ENCODE measurements around the gene SNAPC4.

Gene SNAPC4

DNA sequence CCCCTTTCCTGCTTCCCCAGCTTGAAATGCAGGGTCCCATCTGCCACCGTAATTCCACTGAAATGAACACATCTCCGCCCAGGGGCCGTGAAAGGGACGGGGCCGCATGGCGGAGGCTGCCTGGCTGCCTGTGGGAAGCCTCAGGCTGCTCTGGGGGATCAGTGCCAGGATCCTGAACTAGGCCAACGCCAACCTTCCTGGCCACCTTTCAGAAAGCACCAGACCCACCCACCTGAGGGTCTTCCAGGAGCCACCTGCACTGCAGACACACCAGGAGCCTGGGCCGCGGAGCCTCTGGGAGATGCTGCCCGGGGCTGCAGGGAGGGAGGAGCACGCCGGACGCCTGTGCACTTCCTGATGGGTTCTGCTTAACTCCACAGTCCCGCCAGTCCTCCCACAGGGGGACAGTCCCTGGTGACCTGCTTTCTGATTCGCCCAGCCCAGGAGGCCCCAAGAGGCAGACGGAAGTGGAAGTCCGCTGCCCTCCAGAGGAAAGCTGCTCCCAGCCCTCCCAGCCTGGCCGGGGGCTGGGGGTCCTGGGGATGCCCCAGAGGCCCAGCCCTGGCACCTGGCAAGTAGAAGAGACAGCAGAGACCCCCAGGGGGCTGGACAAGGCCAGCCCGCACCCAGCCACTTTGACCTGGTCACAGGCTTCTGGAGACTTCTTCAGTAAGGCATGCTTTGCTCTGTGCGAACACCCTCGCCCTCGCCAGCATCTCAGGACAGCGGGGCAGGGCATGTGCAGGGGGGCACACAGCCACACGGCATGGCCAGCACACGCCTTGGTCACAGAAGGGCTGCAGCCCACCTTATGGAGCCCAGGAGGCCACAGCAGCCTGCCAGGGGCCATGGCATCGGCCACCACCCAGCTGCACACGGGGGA is 26.4 kb downstream of the SNAPC4 start, which contains the start of gene CARD9:
Gene CARD9, minus strand, starts transcription at position 370 of the 883 bp plus-strand sequence. CDS start 1,591 bp downstream, outside the sequence.
- no peak within 1 kb of the TSS for H3K4me3 ChIP-seq (ENCODE audit: low read depth, low read length)

DNA sequence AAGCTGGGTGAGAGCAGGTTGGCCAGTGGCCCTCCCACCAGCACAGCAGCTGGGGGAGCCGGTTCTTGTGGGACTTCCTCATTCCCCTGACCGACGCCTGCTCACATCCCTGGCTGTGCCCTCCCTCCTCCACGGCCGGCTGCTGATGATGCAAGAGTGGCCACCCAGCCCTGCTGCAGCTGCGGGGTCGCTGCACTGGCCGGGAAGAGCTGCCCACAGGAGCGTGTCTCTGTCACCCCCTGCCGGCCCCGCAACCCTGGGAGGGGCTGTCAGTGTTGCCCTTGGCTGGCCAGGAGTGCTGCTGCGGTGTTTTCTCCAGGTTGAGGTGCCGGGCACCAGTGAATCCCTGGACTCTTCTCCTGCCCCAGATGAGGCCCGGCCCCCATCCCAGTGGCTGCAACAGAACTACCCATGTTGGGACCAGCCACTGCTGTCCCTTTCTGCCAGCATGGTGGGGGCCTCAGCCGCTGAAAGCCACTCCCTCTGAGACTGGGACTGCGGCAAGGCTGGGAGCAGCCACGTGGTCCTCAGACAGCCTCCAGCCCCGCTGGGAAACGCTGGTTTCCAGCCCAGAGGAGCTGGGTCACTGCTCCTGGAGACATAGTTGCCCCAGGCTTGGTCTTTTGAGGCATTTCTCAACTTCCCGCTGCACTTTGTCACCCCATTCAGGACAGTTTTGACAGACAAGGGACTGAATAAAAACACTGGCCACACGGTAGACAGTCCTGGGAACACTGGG is 27.2 kb downstream of the SNAPC4 start:
- no peak overlapping the region for H3K4me3 ChIP-seq (ENCODE audit: low read depth, low read length)

DNA sequence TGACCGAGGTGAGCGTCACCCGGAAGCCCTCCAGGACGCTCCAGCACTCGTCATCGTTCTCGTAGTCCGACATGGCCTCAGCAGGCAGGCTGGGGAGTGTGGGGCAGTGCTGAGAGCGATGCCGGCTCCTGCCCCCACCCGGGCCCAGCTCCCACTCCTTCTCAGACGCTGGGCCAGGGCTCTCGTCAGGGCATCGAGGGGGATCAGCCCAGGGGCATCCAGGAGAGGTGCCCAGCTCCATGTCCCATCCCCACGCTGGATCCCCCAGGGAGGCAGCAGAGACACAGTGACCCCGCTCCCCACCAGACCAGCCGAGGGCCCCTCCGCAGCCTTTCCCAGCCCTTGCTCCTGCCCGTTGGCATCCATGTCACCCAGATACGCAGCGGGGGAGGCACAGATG is 28.0 kb downstream of the SNAPC4 start:
- H3K4me3 ChIP-seq (ENCODE audit: low read depth, low read length) = no peak overlapping the region

DNA sequence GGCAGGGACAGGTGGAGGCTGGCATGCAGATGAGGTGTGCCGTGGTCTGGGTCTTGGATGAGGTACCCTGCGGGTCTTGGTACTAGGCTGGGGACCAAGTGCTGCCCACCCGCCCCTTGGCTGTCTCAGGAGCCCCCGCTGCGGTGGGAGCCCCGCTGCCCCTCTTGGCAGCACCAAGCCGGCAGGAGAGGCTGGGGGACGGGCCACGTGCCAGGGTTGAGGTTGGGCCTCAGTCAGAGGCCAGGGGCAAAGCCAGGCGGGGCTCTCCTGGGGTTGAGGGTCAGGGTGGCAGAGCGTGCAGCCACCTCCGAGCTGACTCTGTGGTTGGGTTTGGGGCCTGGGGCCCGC is 28.5 kb downstream of the SNAPC4 start:
- no peak overlapping the region for H3K4me3 ChIP-seq (ENCODE audit: low read depth, low read length)

DNA sequence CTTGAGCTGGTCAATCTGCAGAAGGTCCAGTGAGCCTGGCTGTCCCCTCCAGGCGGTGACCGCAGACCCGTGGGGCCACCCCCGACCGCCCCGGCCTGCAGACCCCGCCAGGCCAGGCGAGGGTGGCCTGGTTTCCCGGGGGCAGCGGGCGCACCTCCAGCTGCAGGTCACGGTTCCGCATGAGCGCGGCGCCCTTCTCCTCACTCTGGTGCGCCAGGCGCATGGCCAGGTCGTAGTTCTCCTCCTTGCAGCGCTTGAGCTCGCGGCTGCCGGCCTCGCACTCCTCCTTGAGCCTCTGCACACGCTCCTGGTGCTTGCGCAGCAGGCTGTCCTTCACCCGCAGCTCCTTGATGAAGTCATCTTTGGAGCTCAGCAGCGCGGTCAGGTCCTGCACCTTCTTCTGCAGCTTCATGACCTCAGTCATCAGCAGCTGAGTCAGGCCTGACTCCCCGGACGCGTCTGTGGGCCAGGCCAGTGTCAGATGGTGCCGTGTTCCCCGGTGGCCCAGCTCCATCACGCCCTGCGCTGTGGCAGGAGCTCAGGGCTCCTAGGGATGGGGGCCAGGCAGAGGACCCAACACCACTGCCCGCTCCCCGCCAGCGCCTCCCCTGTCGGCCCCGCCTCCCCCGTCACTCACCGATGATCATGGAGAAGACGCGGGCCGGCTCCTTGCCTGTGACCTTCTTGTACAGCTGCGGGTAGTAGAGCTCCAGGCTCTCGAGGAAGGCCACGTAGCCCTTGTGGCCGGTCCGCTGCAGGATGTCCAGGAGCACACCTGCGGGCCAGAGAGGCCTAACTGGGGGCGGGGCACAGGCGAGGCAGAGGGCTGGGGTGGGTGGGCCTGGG is 29.1 kb downstream of the SNAPC4 start:
- H3K4me3 ChIP-seq (ENCODE audit: low read depth, low read length) = no peak overlapping the region

DNA sequence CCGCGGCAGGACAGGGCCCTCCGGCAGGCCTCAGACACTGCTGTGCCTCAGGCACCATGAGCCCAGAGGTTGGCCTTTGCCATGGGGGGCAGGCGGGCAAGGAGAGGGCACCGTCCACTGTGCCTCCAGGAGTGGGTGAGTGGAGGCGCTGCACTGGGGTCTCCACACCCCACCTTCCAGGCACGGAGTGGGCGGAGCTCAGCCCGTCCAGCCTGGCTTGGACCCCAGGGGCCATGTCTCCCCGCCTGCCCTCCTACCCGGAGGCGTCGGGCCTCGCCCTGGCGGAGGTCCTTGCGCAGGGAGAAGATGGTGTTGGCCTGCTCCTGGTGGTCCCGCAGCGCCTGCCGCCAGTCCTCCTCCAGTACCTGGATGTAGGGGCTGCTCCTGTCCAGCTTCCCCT is 29.9 kb downstream of the SNAPC4 start:
- H3K4me3 ChIP-seq (ENCODE audit: low read depth, low read length) = no peak overlapping the region

DNA sequence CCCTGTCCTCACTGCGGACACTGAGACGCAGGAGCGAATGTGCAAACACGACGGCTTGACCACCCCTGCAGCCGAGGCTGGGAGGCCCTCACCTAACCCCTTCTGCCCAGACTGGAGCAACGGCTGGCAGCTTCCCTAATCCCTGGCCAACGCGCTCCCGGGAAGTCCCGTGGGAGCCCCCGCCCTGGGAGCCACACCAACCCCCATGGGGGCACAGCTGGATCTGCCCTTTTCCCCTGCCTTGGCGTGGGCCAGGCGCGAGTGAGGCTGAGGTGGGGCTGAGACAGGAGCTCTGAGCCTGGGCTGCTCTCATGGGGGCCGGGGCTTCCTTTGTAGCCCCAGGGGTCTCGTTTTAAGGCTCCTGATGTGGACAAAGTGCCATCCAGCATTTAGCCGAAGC is 31.8 kb downstream of the SNAPC4 start:
- H3K4me3 ChIP-seq (ENCODE audit: low read depth, low read length) = no peak overlapping the region

DNA sequence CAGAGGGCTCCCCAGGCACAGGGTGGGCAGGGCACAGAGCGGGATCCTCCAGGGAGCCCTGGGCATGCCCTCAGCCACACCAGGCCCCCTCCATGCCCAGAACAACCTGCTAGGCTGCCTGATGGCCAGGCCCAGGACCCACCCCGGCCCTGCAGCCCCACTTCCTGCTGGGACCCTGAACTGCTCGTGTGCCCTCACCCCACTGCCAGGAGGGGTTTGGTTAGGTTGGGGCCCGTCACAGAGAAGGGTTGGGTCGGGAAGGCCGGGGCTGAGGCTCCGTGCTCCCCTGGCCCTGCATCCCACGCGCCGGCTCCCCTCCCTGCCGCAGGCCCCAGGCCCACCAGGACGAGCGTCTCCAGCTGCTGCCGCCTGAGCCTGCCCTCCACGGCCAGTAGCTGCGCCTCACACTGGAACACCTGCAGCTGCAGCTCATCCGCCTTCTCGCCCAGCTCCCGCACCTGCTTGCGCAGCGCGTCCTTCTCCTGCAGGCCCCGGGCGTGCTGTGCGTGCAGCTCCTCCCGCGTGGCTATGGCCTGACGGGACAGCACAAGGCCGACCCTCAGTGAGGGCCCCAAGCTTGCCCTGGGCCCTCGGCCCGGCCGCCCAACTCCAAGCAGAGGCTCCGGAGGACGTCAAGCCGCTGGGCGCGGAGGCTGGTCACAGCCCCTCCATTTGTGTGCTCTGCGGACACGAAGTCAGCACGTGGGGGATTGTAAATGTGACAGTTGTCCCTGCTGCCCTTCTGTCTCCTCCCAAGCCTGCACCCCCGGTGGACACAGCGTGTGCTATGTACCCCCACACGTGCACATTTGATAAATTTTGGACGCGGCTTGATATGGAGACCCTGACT is 32.4 kb downstream of the SNAPC4 start:
- H3K4me3 ChIP-seq (ENCODE audit: low read depth, low read length) = no peak overlapping the region

DNA sequence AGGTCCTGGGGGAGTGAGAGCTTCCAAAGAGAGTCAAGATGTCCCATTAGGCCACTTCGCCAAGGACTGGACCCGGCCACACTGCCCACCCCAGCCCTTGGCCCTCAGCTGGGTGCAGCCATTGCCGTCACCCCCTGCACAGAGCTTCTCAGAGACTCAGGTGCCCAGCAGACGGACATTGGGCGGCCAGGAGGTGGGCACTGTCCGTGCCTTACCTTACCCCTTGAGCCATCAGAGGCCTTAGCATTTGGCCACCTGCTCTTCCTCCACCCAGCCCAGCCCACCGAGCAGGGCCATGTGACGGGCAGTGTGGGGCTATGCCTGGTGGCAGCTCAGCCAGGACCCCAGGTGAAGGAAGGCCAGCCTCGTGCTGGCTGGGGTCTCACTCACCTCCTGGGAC is 33.1 kb downstream of the SNAPC4 start:
- H3K4me3 ChIP-seq (ENCODE audit: low read depth, low read length) = no peak overlapping the region

DNA sequence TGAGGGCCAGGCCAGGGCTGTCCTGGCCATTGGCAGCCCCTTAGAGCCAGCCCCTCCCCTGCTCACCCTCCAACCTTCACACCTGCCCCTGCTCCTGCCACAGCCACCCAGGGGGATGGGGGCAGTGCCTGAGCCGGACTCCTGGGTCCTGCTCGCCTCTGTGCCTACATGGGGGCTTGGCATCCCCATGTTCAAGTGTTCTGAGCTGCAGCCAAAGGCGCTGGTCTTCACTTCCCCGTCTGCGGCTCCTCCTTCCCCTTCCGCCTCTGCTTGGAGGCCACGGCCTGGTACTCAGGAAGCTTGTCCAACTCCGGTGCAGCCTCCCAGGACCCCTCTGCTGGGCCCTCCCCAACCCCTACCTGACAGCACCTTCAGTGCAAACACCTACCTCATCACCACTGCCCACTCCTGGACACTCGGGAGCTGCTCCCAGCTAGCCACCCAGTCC is 34.2 kb downstream of the SNAPC4 start:
- no peak overlapping the region for H3K4me3 ChIP-seq (ENCODE audit: low read depth, low read length)

DNA sequence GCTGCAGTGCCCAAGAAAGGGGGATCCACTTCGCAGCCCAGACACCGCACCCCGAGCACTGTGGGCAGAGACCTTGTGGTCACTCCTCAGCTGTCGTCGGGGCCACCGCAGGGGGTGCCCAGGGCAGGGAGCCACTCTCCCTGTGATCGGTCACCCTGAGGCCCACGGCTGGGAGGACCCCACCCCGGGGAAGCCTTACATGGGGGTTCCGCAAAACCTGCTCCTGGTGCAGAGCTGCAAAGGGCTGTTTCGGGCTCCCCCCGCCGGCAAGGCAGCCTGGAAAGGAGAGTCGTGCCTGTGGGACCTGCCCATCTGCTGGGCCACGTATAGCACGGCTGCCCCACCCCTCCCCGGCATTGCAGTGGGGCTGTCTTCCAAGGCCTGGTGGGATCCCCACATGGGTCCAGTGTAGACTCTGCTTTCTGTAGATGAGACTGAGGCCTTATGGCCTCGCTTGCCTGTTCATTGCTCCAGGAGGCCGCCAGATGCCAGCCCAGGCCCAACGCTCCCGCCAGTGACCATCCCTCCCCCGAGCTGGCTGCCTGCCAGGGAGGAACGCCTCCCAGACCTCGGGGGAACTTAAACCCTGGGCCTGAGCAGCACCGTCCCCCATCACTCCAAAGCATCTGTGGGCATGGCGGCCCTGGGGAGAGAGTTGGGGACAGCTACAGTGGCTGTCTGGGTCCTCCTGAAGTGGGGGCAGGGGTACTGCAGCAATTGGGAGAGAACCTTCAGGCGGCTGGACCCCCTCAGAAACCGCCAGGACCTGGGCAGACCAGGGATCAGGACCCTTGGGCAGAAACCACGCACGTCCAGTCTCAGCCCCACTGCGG is 34.8 kb downstream of the SNAPC4 start:
- H3K4me3 ChIP-seq (ENCODE audit: low read depth, low read length) = no peak overlapping the region

DNA sequence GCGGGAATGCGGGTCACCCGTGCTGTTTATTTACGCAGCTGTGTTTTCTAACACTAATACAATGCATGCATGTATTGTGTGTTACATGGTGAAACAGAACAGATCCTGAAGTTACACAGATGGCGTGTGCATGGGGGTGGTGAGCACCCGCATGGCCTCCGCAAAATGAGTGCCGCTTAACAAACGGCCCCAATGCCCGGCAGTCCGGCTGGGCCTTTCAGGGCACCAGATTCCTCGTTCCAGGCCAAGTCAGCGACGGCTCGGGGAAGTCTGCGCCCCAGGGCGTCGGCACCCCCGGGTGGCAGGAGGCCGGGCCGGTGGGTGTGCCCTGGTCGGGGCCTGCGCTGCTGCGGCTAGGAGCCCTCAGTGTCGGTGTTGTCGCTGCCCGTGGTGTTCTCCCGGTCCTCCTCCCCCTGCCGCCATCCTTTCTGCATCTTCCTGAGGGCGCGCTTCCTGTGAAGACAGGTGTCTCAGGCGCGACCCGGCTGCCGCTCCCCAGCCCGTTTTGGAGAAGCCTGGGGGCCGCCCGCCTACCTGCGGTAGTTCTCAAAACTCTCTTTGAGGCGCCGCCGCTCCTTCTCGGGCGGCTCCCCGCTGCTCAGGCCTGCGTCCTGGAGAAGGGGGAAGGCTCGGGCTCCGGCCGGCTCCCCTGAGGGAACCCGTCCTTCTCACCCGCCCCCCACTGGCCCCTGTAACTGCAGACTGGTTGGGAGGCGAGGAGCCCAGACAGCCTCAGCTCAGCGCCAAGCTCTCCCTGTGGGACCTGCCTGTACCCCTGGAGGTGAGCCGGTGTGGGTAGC is 35.8 kb downstream of the SNAPC4 start:
- H3K4me3 ChIP-seq (ENCODE audit: low read depth, low read length) = peak overlapping the region; percentile 69

DNA sequence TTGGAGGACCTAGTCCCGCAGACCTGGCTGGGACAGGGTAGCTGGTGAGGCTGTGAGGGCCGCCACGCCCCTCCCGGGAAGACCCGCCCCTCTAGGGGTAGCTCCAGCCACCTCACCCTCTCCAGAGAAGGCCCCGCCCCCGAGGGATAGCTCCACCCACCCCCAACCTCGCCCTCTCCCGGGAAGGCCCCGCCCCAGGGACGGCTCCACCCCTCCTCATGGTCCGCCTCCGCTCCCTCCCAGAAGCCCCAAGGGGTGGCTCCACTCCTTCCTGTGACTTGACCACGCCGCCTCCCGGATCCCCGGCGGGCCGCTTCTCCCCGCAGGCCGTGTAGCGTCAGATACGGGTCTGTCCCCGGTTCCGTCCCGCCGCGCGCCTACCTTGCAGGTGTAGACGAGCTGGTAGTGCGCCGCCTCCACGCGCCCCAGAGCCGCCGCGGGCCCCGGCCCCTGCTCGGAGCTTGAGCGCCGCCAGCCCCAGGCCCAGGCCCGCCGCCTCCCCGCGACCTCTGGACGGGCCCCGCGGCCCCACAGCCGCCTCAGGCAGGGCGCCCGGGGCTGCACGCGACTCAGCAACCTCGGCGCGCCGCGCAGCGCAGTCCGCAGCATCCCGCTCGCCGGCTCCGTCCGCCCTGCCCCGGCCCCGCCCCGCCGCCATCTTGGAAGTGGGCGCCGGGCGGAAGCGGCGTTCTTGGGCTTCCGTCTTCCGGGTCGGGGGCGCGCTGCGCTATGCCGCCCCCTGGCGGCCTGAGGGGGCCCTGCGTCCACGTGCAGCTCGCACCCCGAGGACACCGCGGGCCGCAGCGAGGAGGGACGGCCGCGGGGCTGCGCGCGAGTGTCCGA is 36.6 kb downstream of the SNAPC4 start, which contains the start of gene DNLZ:
Gene DNLZ, minus strand, starts transcription at position 639 of the 843 bp plus-strand sequence. Its CDS starts 30 bp downstream, at position 609.
- peak within 1 kb of the TSS; percentile 69 for H3K4me3 ChIP-seq (ENCODE audit: low read depth, low read length)

DNA sequence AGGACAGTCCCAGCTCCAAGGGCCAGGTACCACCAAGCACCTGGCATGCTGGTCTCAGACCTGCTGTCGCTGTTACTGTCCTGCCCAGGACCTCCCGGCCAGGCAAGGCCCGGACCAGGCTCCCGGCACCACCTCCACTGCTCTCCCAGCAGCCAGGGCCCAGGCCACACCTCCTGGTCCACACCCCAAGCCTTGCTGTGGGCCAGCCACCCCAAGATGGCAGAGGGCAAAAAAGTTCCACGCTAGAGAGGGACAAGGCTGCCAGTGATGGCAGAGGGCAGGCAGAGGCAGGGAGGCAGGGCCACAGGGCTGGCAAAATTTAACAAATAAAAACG is 37.6 kb downstream of the SNAPC4 start:
- no peak overlapping the region for H3K4me3 ChIP-seq (ENCODE audit: low read depth, low read length)

DNA sequence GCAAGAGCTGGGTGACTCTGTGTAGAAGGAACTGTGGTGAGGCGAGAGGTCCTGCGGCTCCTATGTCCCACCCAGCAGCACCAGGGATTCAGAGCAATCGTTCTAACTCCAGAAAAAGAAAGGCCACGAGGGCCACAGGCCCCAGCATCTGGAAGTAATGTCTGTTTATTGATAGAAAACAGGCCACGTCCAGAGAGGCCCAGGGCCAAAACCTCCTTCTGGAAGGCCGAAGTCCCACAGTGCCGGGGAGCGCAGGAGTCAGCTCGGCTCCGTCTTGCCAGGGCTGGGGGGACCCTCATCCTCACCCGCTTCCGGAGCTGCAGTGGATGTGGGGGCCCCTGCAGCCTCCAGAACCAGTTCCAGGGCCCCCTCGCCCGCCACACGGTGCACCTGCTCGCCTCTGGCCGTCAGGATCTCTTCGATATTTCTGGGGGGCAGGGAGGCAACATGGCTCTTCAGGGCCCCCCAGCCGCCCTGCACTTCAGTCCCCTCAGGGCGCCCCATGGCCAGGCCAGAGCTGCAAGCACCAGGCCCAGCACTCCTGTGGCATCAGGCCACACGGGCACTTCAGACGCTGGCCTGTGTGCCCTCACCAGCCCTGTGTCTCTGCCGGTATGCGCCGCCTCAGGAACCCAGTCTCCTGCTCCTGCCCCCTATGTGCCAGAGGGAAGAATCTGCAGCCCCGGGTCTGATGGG is 38.1 kb downstream of the SNAPC4 start:
- H3K4me3 ChIP-seq (ENCODE audit: low read depth, low read length) = no peak overlapping the region

DNA sequence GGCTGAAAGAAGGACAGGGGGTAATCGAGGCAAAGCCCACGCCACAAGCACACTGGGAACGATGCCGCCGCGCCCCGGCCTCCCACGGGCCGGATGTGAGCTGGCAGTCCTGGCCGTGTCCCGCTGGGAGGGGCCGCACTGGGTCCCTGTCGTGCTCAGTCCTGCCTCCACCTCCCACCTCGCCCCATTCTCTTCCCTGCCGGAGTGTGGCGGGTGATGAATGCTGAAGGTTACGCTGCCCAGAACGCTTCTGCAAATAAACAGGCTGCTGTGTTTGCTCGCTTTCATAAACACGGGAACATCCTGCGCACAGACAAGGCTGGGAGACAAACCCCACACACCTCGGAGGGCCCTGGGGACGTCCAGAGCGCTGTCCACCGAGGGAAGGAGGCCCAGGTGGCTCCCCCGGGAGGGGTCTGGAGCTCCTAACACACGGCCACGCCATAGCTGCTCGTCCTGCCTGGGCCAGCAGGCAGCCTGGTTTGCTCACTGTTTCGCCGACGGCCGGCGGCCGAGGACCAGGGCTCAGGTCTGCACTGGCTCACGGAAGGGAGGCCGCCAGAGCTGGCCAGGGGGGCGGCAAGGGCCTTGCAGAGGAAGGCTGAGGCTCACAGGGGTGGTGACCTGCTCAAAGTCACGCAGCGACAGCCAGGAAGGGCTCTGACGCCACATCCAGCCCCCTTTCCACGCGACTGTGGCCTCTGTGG is 38.8 kb downstream of the SNAPC4 start:
- H3K4me3 ChIP-seq (ENCODE audit: low read depth, low read length) = no peak overlapping the region

All from iPS-11a (cell line).